Measurements from ENCODE around the gene BLMH.

- TF ChIP-seq CTCF (IDR thresholded peaks at IDR 0.05) (no peak), POLR2A (IDR thresholded peaks at IDR 0.05) (no peak)
Measured at GRCh38 chr17:30256756-30257506, 34.8 kb downstream of the BLMH start.
